GM21526 (cell line): Measurements from ENCODE around the gene SEC16B.
"Not testable (repeated sequence)": the region's sequence is repeated elsewhere in the genome, so short reads cannot be mapped to it uniquely, and the experiment has no call there.

Source experiments
- ATAC-seq: cut with Tn5 transposase; IDR thresholded peaks from one replicate; pipeline ENCODE4 v1.9.1; 2021; ENCODE audit warnings: moderate library complexity; ENCODE audit not compliant: unreplicated experiment, low FRiP score

Gene SEC16B, protein sequence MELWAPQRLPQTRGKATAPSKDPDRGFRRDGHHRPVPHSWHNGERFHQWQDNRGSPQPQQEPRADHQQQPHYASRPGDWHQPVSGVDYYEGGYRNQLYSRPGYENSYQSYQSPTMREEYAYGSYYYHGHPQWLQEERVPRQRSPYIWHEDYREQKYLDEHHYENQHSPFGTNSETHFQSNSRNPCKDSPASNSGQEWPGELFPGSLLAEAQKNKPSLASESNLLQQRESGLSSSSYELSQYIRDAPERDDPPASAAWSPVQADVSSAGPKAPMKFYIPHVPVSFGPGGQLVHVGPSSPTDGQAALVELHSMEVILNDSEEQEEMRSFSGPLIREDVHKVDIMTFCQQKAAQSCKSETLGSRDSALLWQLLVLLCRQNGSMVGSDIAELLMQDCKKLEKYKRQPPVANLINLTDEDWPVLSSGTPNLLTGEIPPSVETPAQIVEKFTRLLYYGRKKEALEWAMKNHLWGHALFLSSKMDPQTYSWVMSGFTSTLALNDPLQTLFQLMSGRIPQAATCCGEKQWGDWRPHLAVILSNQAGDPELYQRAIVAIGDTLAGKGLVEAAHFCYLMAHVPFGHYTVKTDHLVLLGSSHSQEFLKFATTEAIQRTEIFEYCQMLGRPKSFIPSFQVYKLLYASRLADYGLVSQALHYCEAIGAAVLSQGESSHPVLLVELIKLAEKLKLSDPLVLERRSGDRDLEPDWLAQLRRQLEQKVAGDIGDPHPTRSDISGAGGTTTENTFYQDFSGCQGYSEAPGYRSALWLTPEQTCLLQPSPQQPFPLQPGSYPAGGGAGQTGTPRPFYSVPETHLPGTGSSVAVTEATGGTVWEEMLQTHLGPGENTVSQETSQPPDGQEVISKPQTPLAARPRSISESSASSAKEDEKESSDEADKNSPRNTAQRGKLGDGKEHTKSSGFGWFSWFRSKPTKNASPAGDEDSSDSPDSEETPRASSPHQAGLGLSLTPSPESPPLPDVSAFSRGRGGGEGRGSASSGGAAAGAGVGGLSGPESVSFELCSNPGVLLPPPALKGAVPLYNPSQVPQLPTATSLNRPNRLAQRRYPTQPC

DNA sequence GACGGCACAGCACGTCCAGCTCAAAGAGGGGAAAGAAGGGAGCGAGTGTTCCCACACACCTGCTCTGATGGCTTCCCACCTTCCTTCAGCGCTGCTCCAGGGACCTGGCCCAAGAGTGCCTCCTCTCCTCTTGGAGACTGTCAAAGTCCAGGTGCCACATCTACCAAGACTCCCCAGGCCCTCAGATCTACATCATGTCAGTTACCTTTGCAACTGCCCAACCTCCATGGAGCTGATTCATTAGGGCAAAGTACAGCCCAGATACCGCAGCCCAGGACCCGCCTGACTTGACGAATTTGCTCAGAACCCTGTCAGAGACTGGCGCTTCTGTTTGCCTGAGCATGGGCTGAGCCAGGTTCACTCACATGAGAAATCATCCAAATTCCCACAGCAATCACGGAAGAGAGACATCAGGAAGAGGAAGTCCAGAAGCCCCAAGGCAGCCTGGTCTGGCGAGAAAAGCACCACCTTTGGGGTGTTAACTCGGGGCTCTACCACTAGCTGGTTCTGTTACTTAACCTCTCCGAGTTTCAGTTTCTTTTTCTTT, at the start of gene SEC16B:
Gene SEC16B (minus strand): TSS at position 234 of the 547 bp plus-strand sequence. CDS start 2,077 bp downstream, outside the sequence.
- ATAC-seq: no peak

DNA sequence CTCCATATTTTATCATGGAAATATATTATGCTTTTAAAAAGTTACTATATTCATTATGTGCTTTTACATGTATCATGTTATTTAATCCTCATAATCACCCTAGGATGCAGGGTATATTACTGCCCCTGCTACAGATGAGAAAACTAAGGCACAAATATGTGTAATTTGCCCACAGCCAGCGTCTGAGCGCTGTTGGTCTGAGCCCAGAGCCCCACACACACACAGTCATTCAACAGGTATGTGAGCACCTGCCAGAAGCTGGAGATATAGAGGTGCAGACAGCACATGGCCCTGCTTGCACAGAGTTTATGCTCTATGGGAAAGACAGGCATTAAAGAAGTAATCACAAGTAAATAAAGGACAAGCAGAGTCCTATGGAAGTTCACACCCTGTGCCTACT, 49.8 kb upstream of the SEC16B start:
- no peak for ATAC-seq

- ATAC-seq: no peak
Measured at GRCh38 chr1:178019208-178019607, 49.4 kb upstream of the SEC16B start.

DNA sequence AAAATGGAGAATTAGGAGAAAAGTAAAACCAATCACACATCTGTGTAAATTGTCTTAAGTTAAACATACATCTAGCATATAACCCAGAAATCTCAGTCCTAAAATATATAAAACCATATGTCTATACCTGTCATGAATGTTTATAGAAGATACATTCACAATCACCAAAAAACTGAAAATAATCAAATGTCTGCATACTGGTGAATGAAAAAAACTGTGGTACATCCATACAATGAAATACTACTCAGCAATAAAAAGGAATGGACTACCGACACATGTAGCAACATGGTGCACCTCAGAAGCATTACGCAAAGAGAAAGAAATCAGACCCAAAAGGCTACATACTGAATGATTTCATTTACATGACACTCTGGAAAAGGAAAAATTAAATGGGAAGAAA, 47.7 kb upstream of the SEC16B start:
- ATAC-seq: no peak

GRCh38 chr1:178011864-178012503, 42.1 kb upstream of the SEC16B start:
- no peak for ATAC-seq

- ATAC-seq: no peak
Measured at GRCh38 chr1:178011465-178011828, 41.6 kb upstream of the SEC16B start.

DNA sequence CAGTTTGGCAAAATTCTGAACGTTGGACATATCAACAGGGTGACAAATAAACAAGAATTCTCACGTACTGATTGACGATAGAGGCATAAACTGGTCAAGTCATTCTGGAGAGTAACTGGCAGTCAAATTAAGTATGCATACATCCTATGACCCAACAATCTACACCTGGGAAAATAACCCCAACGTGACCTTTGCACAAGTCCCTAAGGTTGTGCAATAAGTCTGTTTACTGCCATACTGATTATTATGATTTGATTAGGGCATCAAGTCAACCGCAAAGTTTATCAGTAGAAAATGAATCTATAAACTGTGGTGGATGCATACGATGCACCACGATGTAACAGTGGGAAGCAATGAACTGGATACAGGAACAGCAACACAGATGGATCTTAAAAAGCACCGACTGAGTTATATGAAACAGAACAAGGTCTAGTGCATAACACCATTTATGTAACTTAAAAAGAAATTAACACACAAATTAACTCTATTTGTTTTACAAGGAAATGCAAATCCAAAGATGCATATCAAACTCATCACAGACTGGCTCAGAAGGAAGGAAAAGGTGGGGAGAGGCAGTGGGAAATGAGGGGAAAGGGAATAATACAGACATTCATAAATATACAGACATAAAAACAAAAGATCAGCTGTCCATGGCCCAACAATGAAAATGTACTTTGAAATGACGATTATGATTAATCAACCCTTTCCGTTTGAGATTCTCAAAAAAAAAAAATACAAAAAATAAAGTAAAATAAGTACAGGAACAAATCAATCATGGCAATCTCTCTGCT, 41.0 kb upstream of the SEC16B start:
- ATAC-seq: no peak

DNA sequence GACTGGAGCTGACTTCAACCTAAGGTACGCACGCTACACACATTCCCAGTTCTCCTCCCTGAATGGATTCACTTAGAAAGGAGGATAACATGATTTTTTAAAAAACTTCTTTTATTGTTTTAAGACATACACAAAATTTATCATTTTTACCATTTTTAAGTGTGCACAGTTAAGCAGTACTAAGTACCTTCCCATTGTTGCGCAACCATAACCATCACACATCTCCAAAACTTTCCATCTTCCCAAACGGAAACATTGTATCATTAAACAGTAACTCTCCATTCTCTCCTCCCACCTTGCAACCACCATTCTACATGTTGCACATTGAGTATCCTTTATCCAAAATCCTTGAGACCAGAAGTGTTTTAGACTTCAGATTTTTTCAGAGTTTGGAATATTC, 36.2 kb upstream of the SEC16B start:
- ATAC-seq: no peak

GRCh38 chr1:178005450-178005849, 35.6 kb upstream of the SEC16B start:
- ATAC-seq: no peak

DNA sequence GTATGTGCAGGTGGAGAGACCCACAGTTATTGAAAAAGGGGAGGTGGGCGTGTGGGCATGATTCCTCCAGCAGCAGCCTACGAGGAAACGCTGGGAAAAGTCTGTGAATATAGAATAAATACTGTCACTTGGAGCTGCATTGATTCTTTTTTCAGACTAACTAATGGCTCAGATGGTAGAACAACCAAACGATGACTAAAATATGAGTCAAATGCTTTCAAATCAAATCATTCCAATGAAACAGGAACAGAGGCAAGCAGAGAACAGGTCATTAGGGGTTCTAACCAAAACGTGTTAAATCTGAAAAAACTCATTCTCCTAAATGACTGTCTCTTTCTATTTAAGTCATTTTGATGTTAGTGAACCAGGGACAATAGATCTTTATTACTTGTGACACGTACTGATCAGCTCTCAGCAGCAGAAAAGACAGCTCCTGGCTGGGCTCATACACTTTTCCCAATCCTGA, 35.1 kb upstream of the SEC16B start:
- no peak for ATAC-seq

DNA sequence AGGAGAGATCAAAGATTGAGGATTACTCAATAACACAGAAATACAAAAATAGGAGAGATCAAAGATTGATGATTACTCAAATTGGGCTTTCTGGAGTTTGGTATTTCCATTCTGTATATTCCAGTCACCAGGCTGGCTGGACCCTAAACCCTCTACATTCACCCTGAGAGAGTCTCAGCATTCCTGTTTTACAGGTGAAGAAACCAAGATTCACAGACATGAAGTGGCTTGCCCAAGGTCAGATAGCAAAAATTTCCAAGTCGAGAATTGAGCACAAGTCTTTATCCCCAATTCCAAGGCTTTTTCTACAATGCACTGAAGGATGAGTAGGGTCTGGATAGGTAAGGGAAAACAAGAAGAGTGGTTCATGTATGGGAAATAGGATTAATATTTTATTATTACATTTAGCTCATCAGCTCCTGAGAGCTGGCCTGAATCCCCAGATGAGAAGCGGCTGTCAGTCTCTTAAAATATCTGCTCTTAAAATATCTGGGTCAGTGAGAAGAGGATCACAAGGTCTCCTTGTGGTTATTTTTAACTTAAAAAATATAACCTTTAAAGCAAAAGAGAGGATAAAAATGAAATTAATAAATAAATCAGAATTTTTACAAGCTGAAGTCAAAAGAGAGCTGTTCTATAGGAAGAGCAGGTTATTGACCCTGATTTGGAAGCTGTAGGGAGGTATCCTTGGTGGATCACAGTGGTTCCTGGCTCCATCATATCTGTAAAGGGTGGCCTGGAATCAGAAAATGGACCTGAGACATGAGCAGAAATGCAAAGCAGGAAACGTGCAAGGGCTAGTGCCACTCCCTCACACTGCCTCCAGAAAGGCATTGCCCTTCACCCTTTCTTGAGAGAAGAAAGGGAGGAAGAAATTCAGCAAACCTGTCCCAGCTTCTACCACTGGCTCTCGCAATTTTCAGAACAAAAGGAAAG, 29.1 kb upstream of the SEC16B start:
- ATAC-seq: no peak

DNA sequence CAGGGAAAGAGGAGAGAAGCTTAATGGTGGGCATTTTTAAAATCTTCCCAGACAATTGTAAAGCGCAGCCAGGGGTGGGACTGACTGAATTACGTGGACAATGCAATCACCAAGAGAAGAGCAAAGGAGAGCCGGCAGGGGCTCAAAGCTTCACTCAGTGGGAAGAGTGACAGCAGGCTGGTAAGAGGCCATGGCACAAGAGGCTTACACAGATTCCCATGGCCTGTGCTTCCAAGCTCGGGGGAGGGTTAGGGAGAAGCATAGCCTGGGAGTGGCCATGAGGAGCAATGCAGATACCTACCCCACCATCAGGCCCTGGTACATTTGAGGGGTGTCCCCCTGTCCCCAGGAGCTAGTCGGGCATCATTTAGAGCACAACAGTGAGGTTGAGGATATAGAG, 27.1 kb upstream of the SEC16B start:
- ATAC-seq: no peak

DNA sequence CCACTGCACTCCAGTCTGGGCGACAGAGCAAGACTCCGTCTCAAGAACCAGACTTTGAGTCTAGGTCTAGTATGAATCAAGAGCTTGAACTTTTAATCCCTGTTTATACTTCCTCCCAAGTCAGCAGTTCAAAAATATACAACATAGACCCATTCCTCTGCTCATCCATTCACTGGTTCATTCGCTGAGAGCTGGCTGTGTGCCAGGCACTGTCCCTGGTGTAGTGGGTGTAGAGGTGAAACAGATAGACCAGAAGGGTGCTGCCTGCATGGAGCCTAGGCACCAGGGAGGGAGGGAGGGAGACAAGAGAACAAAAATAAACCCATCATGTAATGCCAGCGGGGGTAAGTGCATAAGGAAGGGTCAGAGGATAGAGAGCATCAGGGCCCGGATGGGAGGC, 25.5 kb upstream of the SEC16B start:
- no peak for ATAC-seq

GRCh38 chr1:177986281-177986680, 16.4 kb upstream of the SEC16B start:
- ATAC-seq: not testable (repeated sequence)

DNA sequence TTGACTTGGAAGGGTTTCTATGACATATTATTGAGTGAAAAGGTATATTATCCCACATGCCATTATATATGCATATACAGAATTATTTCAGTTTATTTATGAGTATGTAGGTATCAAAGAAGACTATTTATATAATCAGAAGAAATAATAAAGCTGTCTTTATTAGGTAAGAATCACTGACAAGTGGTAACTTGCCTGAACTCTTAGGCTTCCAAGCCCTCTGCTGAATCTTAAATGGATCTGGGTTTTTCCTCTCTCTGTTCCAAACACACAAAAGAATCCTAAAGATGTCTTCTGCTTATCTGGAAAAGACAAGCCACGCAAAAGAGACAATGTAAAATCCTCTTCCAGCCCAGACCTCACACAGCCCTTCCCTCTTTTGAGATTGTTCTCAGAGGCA, 14.9 kb upstream of the SEC16B start:
- ATAC-seq: no peak

- no peak for ATAC-seq
Measured at GRCh38 chr1:177984136-177984525, 14.3 kb upstream of the SEC16B start.

GRCh38 chr1:177983482-177984135, 13.8 kb upstream of the SEC16B start:
- ATAC-seq: no peak

- ATAC-seq: no peak
Measured at GRCh38 chr1:177983077-177983476, 13.2 kb upstream of the SEC16B start.
